Measurements from ENCODE around the gene TDRD10. TPM values are rescaled to one million over a fixed set of nuclear protein-coding genes. Genes with fewer than 3 reads are reported as not detected.
"Not testable (repeated sequence)": the region's sequence is repeated elsewhere in the genome, so short reads cannot be mapped to it uniquely, and the experiment has no call there.

Gene TDRD10
- polyA plus RNA-seq, 3 donors: 0.71 to 1.1 (median 1.0) TPM

GRCh38 chr1:154512760-154513159 is 10.7 kb downstream of the TDRD10 start:
- DNase-seq (ENCODE audit: low read depth in 3 of 3, low spot score in 2 of 3): no peak

DNA sequence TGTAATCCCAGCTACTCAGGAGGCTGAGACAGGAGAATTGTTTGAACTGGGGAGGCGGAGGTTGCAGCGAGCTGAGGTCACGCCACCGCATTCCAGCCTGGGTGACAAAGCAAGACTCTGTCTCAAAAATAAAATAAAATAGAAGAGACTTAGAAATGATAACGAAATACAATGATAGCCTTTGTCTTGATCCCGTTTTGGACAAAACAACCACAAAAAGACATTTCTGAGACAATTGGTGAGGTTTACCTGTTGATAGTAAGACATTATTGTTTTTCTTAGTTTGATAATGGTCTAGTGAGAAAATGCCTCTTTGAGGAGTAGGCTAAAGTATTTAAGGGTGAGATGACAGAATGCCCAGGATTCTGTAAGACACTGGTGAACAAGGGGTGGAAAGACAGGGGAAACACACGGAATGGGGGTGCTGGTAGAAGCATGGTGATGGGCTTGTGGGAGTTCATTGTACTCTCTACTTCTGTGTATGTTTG is 12.1 kb downstream of the TDRD10 start:
- DNase-seq (ENCODE audit: low read depth in 3 of 3, low spot score in 2 of 3): no peak

DNA sequence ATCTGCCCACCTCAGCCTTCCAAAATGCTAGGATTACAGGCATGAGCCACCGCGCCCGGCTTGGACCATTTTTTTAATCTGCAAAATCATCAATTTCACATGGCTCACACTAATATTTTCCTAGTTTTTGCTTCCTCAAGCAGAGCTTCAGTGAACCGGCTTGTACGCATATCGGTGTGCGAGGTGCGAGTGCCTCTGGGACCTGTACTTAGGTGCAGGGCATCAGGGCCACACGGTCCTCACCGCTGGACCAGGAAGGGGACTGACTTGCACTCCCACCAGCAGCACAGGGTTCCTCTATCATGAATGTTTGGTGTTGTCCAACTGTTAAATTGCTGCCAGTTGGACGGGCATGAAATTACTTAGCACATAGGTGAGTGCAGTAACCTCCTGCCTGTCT is 15.6 kb downstream of the TDRD10 start:
- no peak for DNase-seq (ENCODE audit: low read depth in 3 of 3, low spot score in 2 of 3)

DNA sequence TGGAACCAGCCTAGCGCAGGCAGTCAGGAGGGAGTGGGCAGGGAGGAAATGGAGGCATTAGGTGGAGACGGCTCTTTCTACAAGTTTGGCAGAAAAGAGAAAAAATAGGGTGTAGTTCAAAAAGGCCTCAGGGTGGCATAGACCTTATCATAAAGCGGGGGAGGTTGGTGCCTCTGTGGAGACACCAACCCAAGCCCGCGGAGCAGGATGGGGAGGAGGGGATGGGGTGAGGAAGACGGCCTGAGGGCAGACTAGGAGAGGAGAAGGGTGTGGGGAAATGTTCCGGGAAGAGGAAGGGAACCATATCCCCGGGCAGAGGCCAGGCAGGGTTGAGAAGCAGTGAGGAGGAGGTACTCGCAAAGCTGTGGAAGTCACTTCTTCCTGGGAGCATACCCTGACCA is 17.6 kb downstream of the TDRD10 start:
- DNase-seq (ENCODE audit: low read depth in 3 of 3, low spot score in 2 of 3): no peak

DNA sequence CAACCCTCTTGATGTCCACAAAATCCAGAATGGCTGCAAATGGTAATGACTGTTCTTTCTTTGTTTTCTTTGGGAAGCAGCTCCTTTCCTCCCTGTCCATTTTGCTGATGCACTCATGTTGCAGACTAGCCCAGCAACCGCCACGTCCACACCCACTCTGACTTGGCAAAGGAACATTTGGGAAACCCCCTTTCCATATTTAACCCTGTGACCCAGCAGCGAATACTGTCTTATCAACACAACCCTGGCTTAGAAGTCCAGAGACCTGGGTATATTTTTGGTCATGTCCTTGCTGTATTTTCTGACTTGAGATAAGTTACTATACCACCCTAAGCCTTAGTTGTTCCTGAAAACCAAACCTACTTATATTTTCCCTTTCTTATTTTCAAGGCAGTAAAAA is 18.3 kb downstream of the TDRD10 start:
- no peak for DNase-seq (ENCODE audit: low read depth in 3 of 3, low spot score in 2 of 3)

DNA sequence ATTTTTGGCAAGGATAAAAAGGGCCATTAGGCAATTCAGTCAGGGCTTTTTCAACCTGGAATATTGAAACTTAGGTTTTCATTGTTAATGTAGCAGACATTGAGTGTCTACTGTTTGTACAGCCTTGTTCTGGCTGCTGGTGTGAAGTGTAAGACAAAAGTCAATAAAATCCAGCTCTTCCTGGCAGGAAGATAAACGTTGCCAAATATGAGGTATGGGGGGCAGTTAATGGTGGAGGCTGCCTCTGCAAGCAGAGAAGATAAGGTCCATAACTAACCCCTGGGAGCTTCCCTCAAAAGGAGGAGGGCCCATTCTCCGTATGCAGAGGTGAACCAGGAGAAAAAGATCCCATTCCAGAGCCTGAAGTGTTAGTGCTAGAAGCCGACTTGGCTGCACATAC is 19.7 kb downstream of the TDRD10 start:
- DNase-seq (ENCODE audit: low read depth in 3 of 3, low spot score in 2 of 3): no peak

DNA sequence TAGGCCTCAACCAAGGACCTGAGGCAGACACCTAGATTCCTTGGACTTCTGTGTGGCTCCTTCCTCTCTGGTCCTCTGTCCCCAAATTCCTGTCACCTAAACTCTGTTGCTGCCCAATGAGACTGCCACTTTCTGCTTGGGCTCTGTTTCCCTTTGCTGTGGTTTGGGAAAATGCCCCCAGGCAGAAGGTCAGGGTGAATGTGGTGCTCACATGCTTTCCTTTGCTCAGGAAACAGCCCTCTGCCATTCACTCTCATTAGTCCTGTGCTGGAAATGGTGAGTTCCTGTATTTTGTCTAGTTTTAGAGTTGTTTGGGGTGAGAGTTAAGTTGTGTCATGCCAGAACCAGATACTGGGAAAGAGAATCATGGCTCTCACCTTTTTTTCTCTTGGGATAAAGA is 22.9 kb downstream of the TDRD10 start:
- DNase-seq (ENCODE audit: low read depth in 3 of 3, low spot score in 2 of 3): no peak

- no peak for DNase-seq (ENCODE audit: low read depth in 3 of 3, low spot score in 2 of 3)
These were observed 25.2 kb downstream of the TDRD10 start for GRCh38 chr1:154527192-154527591.

- no peak for DNase-seq (ENCODE audit: low read depth in 3 of 3, low spot score in 2 of 3)
These were observed 27.3 kb downstream of the TDRD10 start for GRCh38 chr1:154529308-154529707.

GRCh38 chr1:154531950-154532349 is 29.9 kb downstream of the TDRD10 start:
- not testable (repeated sequence) for DNase-seq (ENCODE audit: low read depth in 3 of 3, low spot score in 2 of 3)

- DNase-seq (ENCODE audit: low read depth in 3 of 3, low spot score in 2 of 3): no peak
These were observed 32.2 kb downstream of the TDRD10 start for GRCh38 chr1:154533952-154534844.

DNA sequence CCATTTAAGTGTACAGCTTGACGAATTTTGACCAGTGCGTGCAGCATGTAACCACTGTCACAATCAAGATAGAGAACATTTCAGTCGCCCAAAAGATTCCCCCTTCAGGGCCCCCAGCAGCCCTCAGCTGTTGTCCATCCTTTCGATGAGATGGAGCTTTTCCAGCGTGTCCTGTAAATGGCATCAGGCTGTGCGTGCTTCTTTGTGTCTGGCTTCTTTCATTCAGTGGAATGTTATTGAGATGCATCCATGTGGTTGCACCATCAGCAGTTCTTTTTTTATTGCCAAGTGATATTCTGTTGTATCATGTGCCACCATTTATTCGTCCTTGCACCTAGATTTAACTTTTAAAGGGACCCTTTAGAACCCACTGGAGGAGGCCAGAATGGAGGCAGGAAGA is 34.6 kb downstream of the TDRD10 start:
- no peak for DNase-seq (ENCODE audit: low read depth in 3 of 3, low spot score in 2 of 3)

- DNase-seq (ENCODE audit: low read depth in 3 of 3, low spot score in 2 of 3): no peak
These were observed 37.8 kb downstream of the TDRD10 start for GRCh38 chr1:154539486-154540483.

DNA sequence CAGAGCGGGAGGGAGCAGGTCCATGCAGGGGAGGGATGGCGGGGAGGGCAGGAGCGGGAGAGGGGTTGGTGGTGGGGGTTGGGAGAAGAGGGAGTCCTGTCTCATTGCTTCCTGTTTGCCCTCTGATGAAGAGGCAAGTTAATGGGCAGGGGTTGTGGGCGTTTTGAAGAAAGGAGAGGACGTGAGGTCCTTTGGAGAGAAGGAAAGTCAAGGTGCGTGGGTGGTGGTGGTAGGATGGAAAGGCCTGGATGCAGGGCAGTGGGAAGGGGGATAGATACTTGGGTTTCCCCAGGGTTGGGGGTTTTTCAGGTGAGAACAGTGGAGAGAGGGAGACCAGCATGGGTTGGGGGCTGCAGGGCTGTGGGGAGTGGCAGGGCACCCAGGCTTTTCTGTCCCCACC is 39.2 kb downstream of the TDRD10 start:
- DNase-seq (ENCODE audit: low read depth in 3 of 3, low spot score in 2 of 3): no peak

- no peak for DNase-seq (ENCODE audit: low read depth in 3 of 3, low spot score in 2 of 3)
These were observed 44.4 kb downstream of the TDRD10 start for GRCh38 chr1:154546264-154547063.

DNA sequence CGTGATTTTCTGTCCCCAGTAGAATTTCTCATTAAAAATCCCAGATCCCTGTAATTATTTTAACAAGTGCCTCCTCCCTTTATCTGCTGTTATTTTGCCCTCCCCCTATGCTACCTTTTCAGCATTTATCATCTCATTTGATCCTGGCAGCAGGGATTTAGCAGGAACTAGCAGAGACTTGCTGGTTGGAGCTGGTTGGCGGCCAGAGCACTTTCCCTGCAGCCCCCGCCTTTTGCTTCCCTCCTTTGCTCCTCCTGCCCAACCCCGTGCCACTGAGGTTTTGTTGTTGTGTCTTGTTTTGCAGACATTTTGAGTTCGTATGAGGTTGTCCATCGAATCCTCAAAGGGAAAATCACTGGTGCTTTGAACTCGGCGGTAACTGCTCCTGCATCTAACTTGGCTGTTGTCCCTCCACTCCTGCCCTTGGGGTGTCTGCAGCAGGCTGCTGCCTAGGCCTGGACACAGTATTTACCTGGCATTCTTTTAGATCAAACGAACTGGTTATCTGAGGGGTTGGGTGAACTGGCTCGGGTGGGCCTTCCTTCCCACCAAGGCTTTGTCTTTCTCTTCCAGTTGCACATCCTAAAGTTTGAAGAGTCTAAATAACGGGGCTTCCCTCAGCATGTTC is 45.2 kb downstream of the TDRD10 start:
- DNase-seq (ENCODE audit: low read depth in 3 of 3, low spot score in 2 of 3): no peak

- no peak for DNase-seq (ENCODE audit: low read depth in 3 of 3, low spot score in 2 of 3)
These were observed 46.0 kb downstream of the TDRD10 start for GRCh38 chr1:154548028-154548427.

- DNase-seq (ENCODE audit: low read depth in 3 of 3, low spot score in 2 of 3): no peak
These were observed 47.3 kb downstream of the TDRD10 start for GRCh38 chr1:154549202-154549770.

DNA sequence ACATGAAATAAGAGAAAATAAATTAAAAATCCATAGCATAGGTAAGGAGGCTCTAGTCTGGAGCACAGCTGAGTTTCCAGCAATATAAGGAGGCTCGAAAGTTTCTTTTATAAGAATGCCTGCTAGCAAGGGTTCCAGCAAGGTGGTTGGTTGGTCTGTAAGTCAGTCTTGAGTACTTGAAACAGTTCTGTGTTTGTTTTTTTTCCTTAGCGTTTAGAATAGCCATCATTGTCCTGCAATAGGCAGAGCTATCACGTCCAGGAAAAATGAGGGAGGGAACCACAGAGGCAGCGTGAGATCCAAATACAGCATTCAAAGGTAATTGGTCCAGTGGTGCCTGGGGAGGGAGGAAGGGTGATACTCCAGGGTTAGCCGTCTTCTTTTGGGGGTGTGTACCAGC is 48.1 kb downstream of the TDRD10 start:
- no peak for DNase-seq (ENCODE audit: low read depth in 3 of 3, low spot score in 2 of 3)

GRCh38 chr1:154550657-154551056 is 48.6 kb downstream of the TDRD10 start:
- DNase-seq (ENCODE audit: low read depth in 3 of 3, low spot score in 2 of 3): no peak
